WTC11 (cell line): ENCODE measurements around the gene C1QB. TPM values are rescaled to one million over a fixed set of nuclear protein-coding genes. Genes with fewer than 3 reads are reported as not detected.

ENCODE experiments used
- ATAC-seq: fragments of 200-7000 bp; cut with Tn5 transposase; 2 replicates; pipeline ENCODE4 v1.10.0; 2021; ENCODE audit warnings: mild to moderate bottlenecking, moderate library complexity
- CTCF ChIA-PET: fragments of 300-600 bp; sonication (Branson Sonifier 250); formaldehyde crosslinking; loops from one replicate; lab custom pipeline; 2021; ENCODE audit warnings: antibody characterized with exemption; lab: Charles Lee
- POLR2A ChIA-PET: fragments of 350-600 bp; sonication (Branson Sonifier 250); formaldehyde crosslinking; loops from one replicate; lab custom pipeline; 2021; ENCODE audit warnings: antibody characterized with exemption; lab: Charles Lee
- DNase-seq: peaks from one replicate; pipeline ENCODE4 v3.0.0; 2021; ENCODE audit warnings: low spot score
- H3K27ac Mint-ChIP-seq: 2 replicates; pipeline ENCODE4 v1.8.0; 2021; ENCODE audit warnings: mixed read lengths
- H3K27me3 Mint-ChIP-seq: 2 replicates; pipeline ENCODE4 v1.8.0; 2021; ENCODE audit warnings: low read depth, mild to moderate bottlenecking, moderate library complexity, mixed read lengths
- H3K36me3 Mint-ChIP-seq: 2 replicates; pipeline ENCODE4 v1.8.0; 2021; ENCODE audit warnings: mixed read lengths
- H3K4me1 Mint-ChIP-seq: 2 replicates; pipeline ENCODE4 v1.8.0; 2022; ENCODE audit warnings: mixed read lengths
- H3K4me3 Mint-ChIP-seq: 2 replicates; pipeline ENCODE4 v1.8.0; 2021; ENCODE audit warnings: mild to moderate bottlenecking, moderate library complexity, mixed read lengths
- H3K9me3 Mint-ChIP-seq: 2 replicates; pipeline ENCODE4 v1.8.0; 2021; ENCODE audit warnings: mixed read lengths
- ATF1 ChIP-seq: sonication (generic); formaldehyde crosslinking; IDR thresholded peaks from 2 replicates; pipeline ENCODE4 v1.8.1; 2023; ENCODE audit warnings: mild to moderate bottlenecking, moderate library complexity, missing genetic modification reagents
- FOXJ3 ChIP-seq: sonication (generic); formaldehyde crosslinking; IDR thresholded peaks from 2 replicates; pipeline ENCODE4 v1.9.0; 2021; ENCODE audit warnings: missing genetic modification reagents, mild to moderate bottlenecking, borderline replicate concordance
- FOXK1 ChIP-seq: sonication (generic); formaldehyde crosslinking; IDR thresholded peaks from 2 replicates; pipeline ENCODE4 v1.8.0; 2022; ENCODE audit warnings: mild to moderate bottlenecking, moderate library complexity, missing genetic modification reagents
- GRHL2 ChIP-seq: fragments of 250-450 bp; sonication (Bioruptor Pico); IDR thresholded peaks from 2 replicates; pipeline ENCODE4 v1.8.0; 2022; ENCODE audit warnings: mild to moderate bottlenecking, moderate library complexity; ENCODE audit not compliant: insufficient replicate concordance, severe bottlenecking
- NFYB ChIP-seq: sonication (generic); formaldehyde crosslinking; conservative IDR thresholded peaks from 2 replicates; pipeline ENCODE4 v1.8.0; 2022; ENCODE audit warnings: low read depth, missing genetic modification reagents
- RELA ChIP-seq: sonication (generic); formaldehyde crosslinking; IDR thresholded peaks from 2 replicates; pipeline ENCODE4 v1.8.1; 2022; ENCODE audit warnings: missing genetic modification reagents, mild to moderate bottlenecking, borderline replicate concordance
- TEAD1 ChIP-seq: sonication (generic); formaldehyde crosslinking; IDR thresholded peaks from 2 replicates; pipeline ENCODE4 v1.8.0; 2022; ENCODE audit warnings: mild to moderate bottlenecking, missing genetic modification reagents
- total RNA-seq: library from RNA; stranded (reverse); gene quantifications from 3 replicates; pipeline ENCODE4 v1.2.3, GENCODE V29; 2021
- TF ChIP-seq, protein P1 (sequence below): sonication (generic); formaldehyde crosslinking; IDR thresholded peaks from 2 replicates; pipeline ENCODE4 v1.8.0; 2022; ENCODE audit warnings: missing genetic modification reagents
- TF ChIP-seq, protein P2 (sequence below): fragments of 250-450 bp; sonication (Bioruptor Pico); IDR thresholded peaks from 2 replicates; pipeline ENCODE4 v1.9.0; 2021; ENCODE audit warnings: mild to moderate bottlenecking
- TF ChIP-seq, protein P3 (sequence below): sonication (generic); formaldehyde crosslinking; IDR thresholded peaks from 2 replicates; pipeline ENCODE4 v1.8.0; 2023; ENCODE audit warnings: mild to moderate bottlenecking, missing genetic modification reagents
- TF ChIP-seq, protein P4 (sequence below): sonication (generic); formaldehyde crosslinking; IDR thresholded peaks from 2 replicates; pipeline ENCODE4 v1.8.1; 2023; ENCODE audit warnings: mild to moderate bottlenecking, missing genetic modification reagents, moderate library complexity
- TF ChIP-seq, protein P5 (sequence below): sonication (generic); formaldehyde crosslinking; IDR thresholded peaks from 2 replicates; pipeline ENCODE4 v1.8.1; 2022; ENCODE audit warnings: low read depth, mild to moderate bottlenecking, moderate library complexity, missing genetic modification reagents, borderline replicate concordance
- TF ChIP-seq, protein P6 (sequence below): sonication (generic); formaldehyde crosslinking; IDR thresholded peaks from 2 replicates; pipeline ENCODE4 v1.8.1; 2022; ENCODE audit warnings: low read depth, missing genetic modification reagents, borderline replicate concordance

C1QB gene
- total RNA-seq, 1 experiment from 2014 or later: 0.61 TPM

DNA sequence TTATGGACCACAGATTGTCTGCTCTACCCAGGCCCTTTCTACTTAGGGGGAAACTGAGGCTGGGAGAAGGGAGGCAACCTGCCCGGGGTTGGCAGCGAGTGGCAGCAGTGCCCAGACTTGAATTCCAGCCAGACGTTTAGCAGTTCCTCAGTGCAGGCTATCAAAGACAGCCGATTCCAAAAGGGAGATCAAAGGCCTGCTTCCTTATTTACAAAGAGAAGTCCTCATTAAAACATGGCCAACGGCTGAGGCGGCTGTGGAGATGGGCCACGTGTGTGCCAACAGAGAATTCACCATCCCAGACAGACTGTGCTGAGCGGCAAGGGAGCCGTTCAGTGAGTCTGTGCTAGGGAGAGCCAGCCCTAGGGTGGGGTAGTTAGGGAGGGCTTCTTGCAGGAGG lies 27.7 kb downstream of the C1QB start (continued):
- TF ChIP-seq, protein P1, sequence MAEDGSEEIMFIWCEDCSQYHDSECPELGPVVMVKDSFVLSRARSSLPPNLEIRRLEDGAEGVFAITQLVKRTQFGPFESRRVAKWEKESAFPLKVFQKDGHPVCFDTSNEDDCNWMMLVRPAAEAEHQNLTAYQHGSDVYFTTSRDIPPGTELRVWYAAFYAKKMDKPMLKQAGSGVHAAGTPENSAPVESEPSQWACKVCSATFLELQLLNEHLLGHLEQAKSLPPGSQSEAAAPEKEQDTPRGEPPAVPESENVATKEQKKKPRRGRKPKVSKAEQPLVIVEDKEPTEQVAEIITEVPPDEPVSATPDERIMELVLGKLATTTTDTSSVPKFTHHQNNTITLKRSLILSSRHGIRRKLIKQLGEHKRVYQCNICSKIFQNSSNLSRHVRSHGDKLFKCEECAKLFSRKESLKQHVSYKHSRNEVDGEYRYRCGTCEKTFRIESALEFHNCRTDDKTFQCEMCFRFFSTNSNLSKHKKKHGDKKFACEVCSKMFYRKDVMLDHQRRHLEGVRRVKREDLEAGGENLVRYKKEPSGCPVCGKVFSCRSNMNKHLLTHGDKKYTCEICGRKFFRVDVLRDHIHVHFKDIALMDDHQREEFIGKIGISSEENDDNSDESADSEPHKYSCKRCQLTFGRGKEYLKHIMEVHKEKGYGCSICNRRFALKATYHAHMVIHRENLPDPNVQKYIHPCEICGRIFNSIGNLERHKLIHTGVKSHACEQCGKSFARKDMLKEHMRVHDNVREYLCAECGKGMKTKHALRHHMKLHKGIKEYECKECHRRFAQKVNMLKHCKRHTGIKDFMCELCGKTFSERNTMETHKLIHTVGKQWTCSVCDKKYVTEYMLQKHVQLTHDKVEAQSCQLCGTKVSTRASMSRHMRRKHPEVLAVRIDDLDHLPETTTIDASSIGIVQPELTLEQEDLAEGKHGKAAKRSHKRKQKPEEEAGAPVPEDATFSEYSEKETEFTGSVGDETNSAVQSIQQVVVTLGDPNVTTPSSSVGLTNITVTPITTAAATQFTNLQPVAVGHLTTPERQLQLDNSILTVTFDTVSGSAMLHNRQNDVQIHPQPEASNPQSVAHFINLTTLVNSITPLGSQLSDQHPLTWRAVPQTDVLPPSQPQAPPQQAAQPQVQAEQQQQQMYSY (CRISPR knock-in tag): no peak
- no peak for TF ChIP-seq FOXK1
- TF ChIP-seq, protein P2, sequence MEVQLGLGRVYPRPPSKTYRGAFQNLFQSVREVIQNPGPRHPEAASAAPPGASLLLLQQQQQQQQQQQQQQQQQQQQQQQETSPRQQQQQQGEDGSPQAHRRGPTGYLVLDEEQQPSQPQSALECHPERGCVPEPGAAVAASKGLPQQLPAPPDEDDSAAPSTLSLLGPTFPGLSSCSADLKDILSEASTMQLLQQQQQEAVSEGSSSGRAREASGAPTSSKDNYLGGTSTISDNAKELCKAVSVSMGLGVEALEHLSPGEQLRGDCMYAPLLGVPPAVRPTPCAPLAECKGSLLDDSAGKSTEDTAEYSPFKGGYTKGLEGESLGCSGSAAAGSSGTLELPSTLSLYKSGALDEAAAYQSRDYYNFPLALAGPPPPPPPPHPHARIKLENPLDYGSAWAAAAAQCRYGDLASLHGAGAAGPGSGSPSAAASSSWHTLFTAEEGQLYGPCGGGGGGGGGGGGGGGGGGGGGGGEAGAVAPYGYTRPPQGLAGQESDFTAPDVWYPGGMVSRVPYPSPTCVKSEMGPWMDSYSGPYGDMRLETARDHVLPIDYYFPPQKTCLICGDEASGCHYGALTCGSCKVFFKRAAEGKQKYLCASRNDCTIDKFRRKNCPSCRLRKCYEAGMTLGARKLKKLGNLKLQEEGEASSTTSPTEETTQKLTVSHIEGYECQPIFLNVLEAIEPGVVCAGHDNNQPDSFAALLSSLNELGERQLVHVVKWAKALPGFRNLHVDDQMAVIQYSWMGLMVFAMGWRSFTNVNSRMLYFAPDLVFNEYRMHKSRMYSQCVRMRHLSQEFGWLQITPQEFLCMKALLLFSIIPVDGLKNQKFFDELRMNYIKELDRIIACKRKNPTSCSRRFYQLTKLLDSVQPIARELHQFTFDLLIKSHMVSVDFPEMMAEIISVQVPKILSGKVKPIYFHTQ (CRISPR knock-in tag): no peak
- no peak for TF ChIP-seq NFYB (CRISPR knock-in tag)
- no peak for TF ChIP-seq RELA (CRISPR knock-in tag)
- no peak for TF ChIP-seq GRHL2 (CRISPR knock-in tag)

DNA sequence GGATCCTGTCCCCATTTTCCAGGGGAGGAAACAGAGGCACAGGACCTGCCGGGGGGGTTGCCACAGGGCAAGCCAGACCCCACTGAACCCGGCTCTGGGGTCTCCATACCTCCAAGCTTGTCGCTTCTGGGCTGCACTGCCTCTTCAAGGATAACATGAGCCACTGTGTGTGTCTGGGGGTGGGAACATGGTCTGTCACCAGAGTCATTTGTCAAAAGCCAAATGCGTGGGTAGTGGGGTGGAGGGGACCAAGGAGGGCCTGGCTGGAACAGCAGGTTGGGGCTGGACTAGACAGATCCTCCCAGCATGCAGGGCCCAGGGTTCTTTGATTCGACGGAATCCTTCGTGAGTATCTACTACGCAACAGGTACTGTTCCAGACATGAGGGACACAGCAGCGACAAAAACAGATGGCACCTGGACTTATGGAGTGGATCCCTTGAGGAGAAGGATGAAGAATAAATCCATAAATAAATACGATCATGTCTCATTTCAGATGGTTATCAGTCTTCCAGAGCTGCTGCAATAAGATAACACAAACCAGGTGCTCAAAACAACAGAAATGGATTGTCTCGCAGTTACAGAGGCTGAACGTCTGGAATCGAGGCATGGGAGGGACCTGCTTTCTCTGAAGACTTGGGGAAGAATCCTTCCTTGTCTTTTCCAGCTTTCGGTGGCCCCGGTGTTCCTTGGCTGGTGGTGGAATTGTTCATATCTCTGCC lies 28.7 kb downstream of the C1QB start:
- CTCF ChIA-PET: interaction anchor here (0.6 kb wide), 1 partner anchor 180 kb away, joined by 3 read pairs; no protein-coding TSS in a partner anchor
- H3K9me3 Mint-ChIP-seq: no peaks in the 10 kb centered on the region

DNA sequence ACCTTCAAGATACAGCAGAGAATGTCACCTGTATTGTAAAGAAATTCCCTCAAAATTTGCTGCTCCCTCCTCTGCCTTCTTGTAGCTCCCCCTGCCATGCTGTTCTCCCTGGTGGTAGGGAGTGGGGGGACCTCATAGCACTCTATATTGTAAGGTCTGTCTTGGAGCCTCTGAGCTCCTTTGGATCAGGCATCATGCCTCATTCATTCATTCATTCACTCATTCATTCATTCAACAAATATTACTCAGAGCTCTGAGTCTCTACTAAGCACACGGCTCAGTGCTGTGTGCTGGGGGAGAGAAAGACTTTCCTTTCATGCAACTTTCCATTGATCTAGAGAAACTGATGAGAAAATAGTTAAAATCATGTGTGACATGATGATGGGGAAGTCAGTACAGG lies 30.5 kb downstream of the C1QB start:
- Mint-ChIP-seq H3K36me3 (no peaks in the 10 kb centered on the region), H3K27me3 (no peaks in the 10 kb centered on the region), H3K27ac (no peak overlapping the region; the same call in 1 of the 2 replicates), H3K9me3 (no peaks in the 10 kb centered on the region), H3K4me1 (peaks cover 4% of the 10 kb centered on the region), H3K4me3 (no peak overlapping the region)
- POLR2A ChIA-PET: no interaction called here
- DNase-seq (no peak), ATAC-seq (no peak)
- CTCF ChIA-PET: interaction anchor here (0.6 to 2.8 kb wide), 6 partner anchors 9 to 247 kb away, joined by 3 to 16 read pairs (median 5); no protein-coding TSS in a partner anchor
- TF ChIP-seq, protein P3, sequence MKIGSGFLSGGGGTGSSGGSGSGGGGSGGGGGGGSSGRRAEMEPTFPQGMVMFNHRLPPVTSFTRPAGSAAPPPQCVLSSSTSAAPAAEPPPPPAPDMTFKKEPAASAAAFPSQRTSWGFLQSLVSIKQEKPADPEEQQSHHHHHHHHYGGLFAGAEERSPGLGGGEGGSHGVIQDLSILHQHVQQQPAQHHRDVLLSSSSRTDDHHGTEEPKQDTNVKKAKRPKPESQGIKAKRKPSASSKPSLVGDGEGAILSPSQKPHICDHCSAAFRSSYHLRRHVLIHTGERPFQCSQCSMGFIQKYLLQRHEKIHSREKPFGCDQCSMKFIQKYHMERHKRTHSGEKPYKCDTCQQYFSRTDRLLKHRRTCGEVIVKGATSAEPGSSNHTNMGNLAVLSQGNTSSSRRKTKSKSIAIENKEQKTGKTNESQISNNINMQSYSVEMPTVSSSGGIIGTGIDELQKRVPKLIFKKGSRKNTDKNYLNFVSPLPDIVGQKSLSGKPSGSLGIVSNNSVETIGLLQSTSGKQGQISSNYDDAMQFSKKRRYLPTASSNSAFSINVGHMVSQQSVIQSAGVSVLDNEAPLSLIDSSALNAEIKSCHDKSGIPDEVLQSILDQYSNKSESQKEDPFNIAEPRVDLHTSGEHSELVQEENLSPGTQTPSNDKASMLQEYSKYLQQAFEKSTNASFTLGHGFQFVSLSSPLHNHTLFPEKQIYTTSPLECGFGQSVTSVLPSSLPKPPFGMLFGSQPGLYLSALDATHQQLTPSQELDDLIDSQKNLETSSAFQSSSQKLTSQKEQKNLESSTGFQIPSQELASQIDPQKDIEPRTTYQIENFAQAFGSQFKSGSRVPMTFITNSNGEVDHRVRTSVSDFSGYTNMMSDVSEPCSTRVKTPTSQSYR (CRISPR knock-in tag): no peak
- TF ChIP-seq FOXJ3 (CRISPR knock-in tag): no peak
- no peak for TF ChIP-seq ATF1 (CRISPR knock-in tag)
- TF ChIP-seq, protein P4, sequence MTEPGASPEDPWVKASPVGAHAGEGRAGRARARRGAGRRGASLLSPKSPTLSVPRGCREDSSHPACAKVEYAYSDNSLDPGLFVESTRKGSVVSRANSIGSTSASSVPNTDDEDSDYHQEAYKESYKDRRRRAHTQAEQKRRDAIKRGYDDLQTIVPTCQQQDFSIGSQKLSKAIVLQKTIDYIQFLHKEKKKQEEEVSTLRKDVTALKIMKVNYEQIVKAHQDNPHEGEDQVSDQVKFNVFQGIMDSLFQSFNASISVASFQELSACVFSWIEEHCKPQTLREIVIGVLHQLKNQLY (CRISPR knock-in tag): no peak
- TF ChIP-seq TEAD1 (CRISPR knock-in tag): no peak
- TF ChIP-seq, protein P1 (CRISPR knock-in tag): no peak
- TF ChIP-seq, protein P5, sequence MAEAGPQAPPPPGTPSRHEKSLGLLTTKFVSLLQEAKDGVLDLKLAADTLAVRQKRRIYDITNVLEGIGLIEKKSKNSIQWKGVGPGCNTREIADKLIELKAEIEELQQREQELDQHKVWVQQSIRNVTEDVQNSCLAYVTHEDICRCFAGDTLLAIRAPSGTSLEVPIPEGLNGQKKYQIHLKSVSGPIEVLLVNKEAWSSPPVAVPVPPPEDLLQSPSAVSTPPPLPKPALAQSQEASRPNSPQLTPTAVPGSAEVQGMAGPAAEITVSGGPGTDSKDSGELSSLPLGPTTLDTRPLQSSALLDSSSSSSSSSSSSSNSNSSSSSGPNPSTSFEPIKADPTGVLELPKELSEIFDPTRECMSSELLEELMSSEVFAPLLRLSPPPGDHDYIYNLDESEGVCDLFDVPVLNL: no peak

More for the DNA sequence above, 28.7 kb downstream of the C1QB start:
- POLR2A ChIA-PET: no interaction called here
- H3K36me3 Mint-ChIP-seq: no peaks in the 10 kb centered on the region
- DNase-seq (no peak), ATAC-seq (no peak)
- H3K27me3 Mint-ChIP-seq: no peaks in the 10 kb centered on the region
- H3K4me3 Mint-ChIP-seq: no peak overlapping the region
- peaks cover 4% of the 10 kb centered on the region for H3K4me1 Mint-ChIP-seq
- no peak overlapping the region for H3K27ac Mint-ChIP-seq
- TF ChIP-seq, protein P6, sequence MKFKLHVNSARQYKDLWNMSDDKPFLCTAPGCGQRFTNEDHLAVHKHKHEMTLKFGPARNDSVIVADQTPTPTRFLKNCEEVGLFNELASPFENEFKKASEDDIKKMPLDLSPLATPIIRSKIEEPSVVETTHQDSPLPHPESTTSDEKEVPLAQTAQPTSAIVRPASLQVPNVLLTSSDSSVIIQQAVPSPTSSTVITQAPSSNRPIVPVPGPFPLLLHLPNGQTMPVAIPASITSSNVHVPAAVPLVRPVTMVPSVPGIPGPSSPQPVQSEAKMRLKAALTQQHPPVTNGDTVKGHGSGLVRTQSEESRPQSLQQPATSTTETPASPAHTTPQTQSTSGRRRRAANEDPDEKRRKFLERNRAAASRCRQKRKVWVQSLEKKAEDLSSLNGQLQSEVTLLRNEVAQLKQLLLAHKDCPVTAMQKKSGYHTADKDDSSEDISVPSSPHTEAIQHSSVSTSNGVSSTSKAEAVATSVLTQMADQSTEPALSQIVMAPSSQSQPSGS (CRISPR knock-in tag): no peak
